ENCODE measurements around the gene GTF2IRD1. TPM values are rescaled to one million over a fixed set of nuclear protein-coding genes. Genes with fewer than 3 reads are reported as not detected.
A peak's percentile ranks its signal among the peaks of the same experiment; 100 is the strongest.

GTF2IRD1 gene
- total and polyA plus RNA-seq, 2 of the 13 experiments (the other 11 are each of a cell fraction or from before 2014, with no cell fraction given): 16.5 to 26.7 TPM

GRCh38 chr7:74405191-74405898 is 48.4 kb upstream of the GTF2IRD1 start:
- ChIA-PET CTCF (ENCODE audit: low intra/inter-chr PET ratio, low total read pairs) (no interaction called here), POLR2A (no interaction called here)
- no TSS peak for BruUV-seq (replicated peaks)
- no peak for FAIRE-seq
- no peak overlapping the region for H3K4me2 ChIP-seq (ENCODE audit: low read depth, low read length)
- no peaks in the 10 kb centered on the region for H3K27me3 ChIP-seq (ENCODE audit: control insufficient read depth in 1 of 2, insufficient read depth in 2 of 2, low read length in 2 of 2)
- H3K9me3 ChIP-seq (ENCODE audit: low read length): no peaks in the 10 kb centered on the region
- WGBS (ENCODE audit: low lambda C conversion rate): 76% methylated on average over 14 of the region's 31 CpGs
- peak; percentile 52 for ATAC-seq
- no peak overlapping the region for H2AFZ ChIP-seq (ENCODE audit: low read length)
- no peak for DNase-seq (ENCODE audit: low spot score)
- H3K79me2 ChIP-seq (ENCODE audit: insufficient read depth, low read length): no peaks in the 10 kb centered on the region
- in situ Hi-C loops (cut with HindIII; ENCODE audit: extremely low pct_ligation_motif_present, low pct_unique_long_range_greater_than_20kb) (loop anchor here (10.0 kb wide), 1 partner anchor 341 kb away; no protein-coding TSS in a partner anchor), intact Hi-C loops (cut with micrococcal nuclease; ENCODE audit: unreplicated experiment) (no loop called here)
- H3K36me3 ChIP-seq (replicated peaks in 1 of 2; ENCODE audit: control insufficient read depth in 1 of 2, insufficient read depth in 2 of 2, low read length in 2 of 2): peaks cover 4 to 22% of the 10 kb centered on the region in 2 experiments; a peak in 4 of 5 replicates
- no peak overlapping the region for H3K9ac ChIP-seq (ENCODE audit: insufficient read depth, low read depth, low read length)
- no peaks in the 10 kb centered on the region for H3K4me1 ChIP-seq (ENCODE audit: insufficient read depth, low read length)
- no peak overlapping the region for H3K4me3 ChIP-seq (replicated peaks in 1 of 3; ENCODE audit: insufficient read depth in 1 of 3, low read depth in 2 of 3, low read length in 3 of 3)
- no peak overlapping the region for H3K27ac ChIP-seq (ENCODE audit: extremely low read length, insufficient read depth, low read length)
- H4K20me1 ChIP-seq (ENCODE audit: insufficient read depth, low read length): no peaks in the 10 kb centered on the region
- TF ChIP-seq ZNF567 (CRISPR knock-in tag; IDR thresholded peaks at IDR 0.05; ENCODE audit: borderline replicate concordance) (no peak), JUN (CRISPR knock-in tag; IDR thresholded peaks at IDR 0.05) (no peak), HNRNPL (IDR thresholded peaks at IDR 0.05; ENCODE audit: low read depth, low read length) (0 out of 2 replicates have a peak, but pooled peaks have one; percentile 32), STAG1 (CRISPR knock-in tag; IDR thresholded peaks at IDR 0.05) (peak; percentile 40), ZNF367 (CRISPR knock-in tag; IDR thresholded peaks at IDR 0.05; ENCODE audit: borderline replicate concordance) (no peak), CTCF (CRISPR knock-in tag; IDR thresholded peaks at IDR 0.05) (peak; percentile 60), USF2 (IDR thresholded peaks at IDR 0.05; ENCODE audit: low read depth, low read length) (no peak), USF2 (CRISPR knock-in tag; IDR thresholded peaks at IDR 0.05; ENCODE audit: borderline replicate concordance) (no peak), KDM2A (CRISPR knock-in tag; IDR thresholded peaks at IDR 0.05; ENCODE audit: borderline replicate concordance, low read depth) (peak; percentile 60), PCBP1 (IDR thresholded peaks at IDR 0.05; ENCODE audit: borderline replicate concordance, low read depth, low read length) (0 out of 2 replicates have a peak, but pooled peaks have one; percentile 25), ZNF543 (CRISPR knock-in tag; IDR thresholded peaks at IDR 0.05) (0 out of 2 replicates have a peak, but pooled peaks have one; percentile 42)
- TF ChIP-seq, protein P1, sequence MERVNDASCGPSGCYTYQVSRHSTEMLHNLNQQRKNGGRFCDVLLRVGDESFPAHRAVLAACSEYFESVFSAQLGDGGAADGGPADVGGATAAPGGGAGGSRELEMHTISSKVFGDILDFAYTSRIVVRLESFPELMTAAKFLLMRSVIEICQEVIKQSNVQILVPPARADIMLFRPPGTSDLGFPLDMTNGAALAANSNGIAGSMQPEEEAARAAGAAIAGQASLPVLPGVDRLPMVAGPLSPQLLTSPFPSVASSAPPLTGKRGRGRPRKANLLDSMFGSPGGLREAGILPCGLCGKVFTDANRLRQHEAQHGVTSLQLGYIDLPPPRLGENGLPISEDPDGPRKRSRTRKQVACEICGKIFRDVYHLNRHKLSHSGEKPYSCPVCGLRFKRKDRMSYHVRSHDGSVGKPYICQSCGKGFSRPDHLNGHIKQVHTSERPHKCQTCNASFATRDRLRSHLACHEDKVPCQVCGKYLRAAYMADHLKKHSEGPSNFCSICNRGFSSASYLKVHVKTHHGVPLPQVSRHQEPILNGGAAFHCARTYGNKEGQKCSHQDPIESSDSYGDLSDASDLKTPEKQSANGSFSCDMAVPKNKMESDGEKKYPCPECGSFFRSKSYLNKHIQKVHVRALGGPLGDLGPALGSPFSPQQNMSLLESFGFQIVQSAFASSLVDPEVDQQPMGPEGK (CRISPR knock-in tag; IDR thresholded peaks at IDR 0.05): peak; percentile 16; the same call in 1 of the 2 replicates
- TF ChIP-seq, protein P2, sequence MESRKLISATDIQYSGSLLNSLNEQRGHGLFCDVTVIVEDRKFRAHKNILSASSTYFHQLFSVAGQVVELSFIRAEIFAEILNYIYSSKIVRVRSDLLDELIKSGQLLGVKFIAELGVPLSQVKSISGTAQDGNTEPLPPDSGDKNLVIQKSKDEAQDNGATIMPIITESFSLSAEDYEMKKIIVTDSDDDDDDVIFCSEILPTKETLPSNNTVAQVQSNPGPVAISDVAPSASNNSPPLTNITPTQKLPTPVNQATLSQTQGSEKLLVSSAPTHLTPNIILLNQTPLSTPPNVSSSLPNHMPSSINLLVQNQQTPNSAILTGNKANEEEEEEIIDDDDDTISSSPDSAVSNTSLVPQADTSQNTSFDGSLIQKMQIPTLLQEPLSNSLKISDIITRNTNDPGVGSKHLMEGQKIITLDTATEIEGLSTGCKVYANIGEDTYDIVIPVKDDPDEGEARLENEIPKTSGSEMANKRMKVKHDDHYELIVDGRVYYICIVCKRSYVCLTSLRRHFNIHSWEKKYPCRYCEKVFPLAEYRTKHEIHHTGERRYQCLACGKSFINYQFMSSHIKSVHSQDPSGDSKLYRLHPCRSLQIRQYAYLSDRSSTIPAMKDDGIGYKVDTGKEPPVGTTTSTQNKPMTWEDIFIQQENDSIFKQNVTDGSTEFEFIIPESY (CRISPR knock-in tag; IDR thresholded peaks at IDR 0.05): peak; percentile 36; the same call in 1 of the 2 replicates
